Inflammatory macrophage treated with lipopolysaccharide for 4 hours (primary cell): Measurements from ENCODE around the gene VGLL3.
"Not testable (repeated sequence)": the region's sequence is repeated elsewhere in the genome, so short reads cannot be mapped to it uniquely, and the experiment has no call there.

Experiments
- DNase-seq: peaks from one replicate; pipeline ENCODE4 v3.0.0-alpha.2; 2020

VGLL3 gene

GRCh38 chr3:86990734-86991481 is at the start of gene VGLL3:
Gene VGLL3, minus strand, starts transcription at chr3:86991149. Its CDS starts 406 bp downstream, at chr3:86990743.
- DNase-seq: no peak

- no peak for DNase-seq
Observed at GRCh38 chr3:87037652-87038051, 46.7 kb upstream of the VGLL3 start.

- no peak for DNase-seq
Observed at GRCh38 chr3:87036671-87037070, 45.7 kb upstream of the VGLL3 start.

- no peak for DNase-seq
Observed at GRCh38 chr3:87035339-87035738, 44.4 kb upstream of the VGLL3 start.

GRCh38 chr3:87033205-87033604 is 42.3 kb upstream of the VGLL3 start:
- no peak for DNase-seq

GRCh38 chr3:87025661-87026645 is 35.0 kb upstream of the VGLL3 start:
- no peak for DNase-seq

- not testable (repeated sequence) for DNase-seq
Observed at GRCh38 chr3:87017370-87017769, 26.4 kb upstream of the VGLL3 start.

- DNase-seq: no peak
Observed at GRCh38 chr3:87009271-87009670, 18.3 kb upstream of the VGLL3 start.

GRCh38 chr3:87006844-87007439 is 16.0 kb upstream of the VGLL3 start:
- no peak for DNase-seq

- no peak for DNase-seq
Observed at GRCh38 chr3:87004883-87005282, 13.9 kb upstream of the VGLL3 start.

GRCh38 chr3:87002346-87002745 is 11.4 kb upstream of the VGLL3 start:
- no peak for DNase-seq

GRCh38 chr3:87001473-87002098 is 10.6 kb upstream of the VGLL3 start:
- no peak for DNase-seq

GRCh38 chr3:87000940-87001339 is 10.0 kb upstream of the VGLL3 start:
- no peak for DNase-seq

- no peak for DNase-seq
Observed at GRCh38 chr3:86998569-86998968, 7.6 kb upstream of the VGLL3 start.

- DNase-seq: no peak
Observed at GRCh38 chr3:86996261-86996955, 5.5 kb upstream of the VGLL3 start.

- no peak for DNase-seq
Observed at GRCh38 chr3:86995537-86995936, 4.6 kb upstream of the VGLL3 start.

GRCh38 chr3:86993704-86994103 is 2.8 kb upstream of the VGLL3 start:
- DNase-seq: no peak

- no peak for DNase-seq
Observed at GRCh38 chr3:86991840-86992435, 989 bp upstream of the VGLL3 start.

- DNase-seq: no peak
Observed at GRCh38 chr3:86991482-86991815, 500 bp upstream of the VGLL3 start.

GRCh38 chr3:86990012-86990733 is 776 bp downstream of the VGLL3 start:
- no peak for DNase-seq

GRCh38 chr3:86989611-86990010 is 1.3 kb downstream of the VGLL3 start:
- DNase-seq: no peak
